Spleen (tissue), 11 donors: ENCODE data around the gene POLR2F. TPM values are rescaled to one million over a fixed set of nuclear protein-coding genes. Genes with fewer than 3 reads are reported as not detected.

Experiments
- DNase-seq: peaks from one replicate; pipeline ENCODE4 v3.0.0-alpha.2; 2020
- H3K27ac ChIP-seq, 8 donors: fragments of 200-600 bp; sonication (generic) in 7 of 8; 1 replicate in 4 of 8; 2 replicates in 4 of 8; pipeline versions ENCODE4 v1.5.0 to v1.8.0; 2016 to 2021; ENCODE audit warnings: inconsistent platforms in 4 of 8, mild to moderate bottlenecking in 4 of 8, moderate library complexity in 1 of 8
- H3K27me3 ChIP-seq, 7 donors: fragments of 200-600 bp; sonication (generic) in 6 of 7; replicated peaks in 1 of 7; 1 replicate in 4 of 7; 2 replicates in 3 of 7; pipeline versions ENCODE4 v1.5.0 to v1.8.0; 2016 to 2021; ENCODE audit warnings: inconsistent platforms in 3 of 7, mild to moderate bottlenecking in 1 of 7
- H3K36me3 ChIP-seq, 6 donors: fragments of 200-600 bp; sonication (generic) in 5 of 6; 1 replicate in 4 of 6; 2 replicates in 2 of 6; pipeline versions ENCODE4 v1.5.0 to v1.8.0; 2016 to 2021; ENCODE audit warnings: inconsistent platforms in 2 of 6
- H3K4me1 ChIP-seq, 6 donors: fragments of 200-600 bp; sonication (generic) in 5 of 6; 1 replicate in 3 of 6; 2 replicates in 3 of 6; pipeline versions ENCODE4 v1.5.0 to v1.8.0; 2016 to 2021; ENCODE audit warnings: inconsistent platforms in 3 of 6
- H3K4me3 ChIP-seq, 8 donors: fragments of 200-600 bp; sonication (generic) in 7 of 8; 1 replicate in 4 of 8; 2 replicates in 4 of 8; pipeline versions ENCODE4 v1.5.0 to v1.8.0; 2016 to 2021; ENCODE audit warnings: inconsistent platforms in 4 of 8, mild to moderate bottlenecking in 4 of 8, moderate library complexity in 2 of 8
- H3K9me3 ChIP-seq, 8 donors: fragments of 200-600 bp; sonication (generic) in 7 of 8; 1 replicate in 4 of 8; 2 replicates in 4 of 8; pipeline versions ENCODE4 v1.5.0 to v1.8.0; 2016 to 2021; ENCODE audit warnings: inconsistent platforms in 4 of 8
- POLR2A ChIP-seq, 3 donors: fragments of 450-650 bp; IDR thresholded peaks; one replicate each; pipeline ENCODE4 v1.5.1; 2017; ENCODE audit warnings: antibody characterized with exemption in 3 of 3, mild to moderate bottlenecking in 1 of 3
- POLR2AphosphoS5 ChIP-seq, 3 donors: sonication (generic); formaldehyde crosslinking; IDR thresholded peaks; one replicate each; pipeline ENCODE4 v1.5.1; 2017; ENCODE audit warnings: antibody characterized with exemption in 3 of 3
- WGBS, 5 donors: extraction: QIAGEN DNeasy Blood & Tissue Kit in 3 of 5; methylation state at CpG; one replicate each; pipeline versions ENCODE4 v1.1.5 to v1.1.7; 2013 to 2018; 5-methylcytosine and 5-hydroxymethylcytosine counted together
- intact Hi-C: fragments of 100-400 bp; cut with DNase I; formaldehyde crosslinking; loops from one replicate; pipeline ENCODE4 v1.15.0; 2023; ENCODE audit warnings: low total_unique reads
- polyA plus RNA-seq, 3 donors: library from polyadenylated mRNA; stranded (reverse); fragments of 200-250 nt; gene quantifications; one replicate each; pipeline ENCODE4 v1.2.1, GENCODE V29; 2013
- total RNA-seq, 7 donors: library from RNA; depleted of rRNA in 3 of 7; stranded (reverse); fragments of >200 nt in 3 of 7; fragmentation: NEBNext Ultra II Directional in 4 of 7; extraction: Animal tissue kit (Norgen Biotek cat#: 25700) in 4 of 7; gene quantifications; one replicate each; pipeline versions ENCODE4 v1.1.0 to v1.2.1, GENCODE V29; 2016 to 2021
- TF ChIP-seq, protein P1 (sequence below), 11 experiments: fragments of 200-600 bp in 7 of 11; fragments of 450-650 bp in 4 of 11; sonication (generic) in 4 of 11; IDR thresholded peaks in 8 of 11; conservative IDR thresholded peaks in 3 of 11; 1 replicate in 7 of 11; 2 replicates in 4 of 11; pipeline versions ENCODE4 v1.4.0 to v1.8.0; 2016 to 2021; ENCODE audit warnings: antibody characterized with exemption in 11 of 11, inconsistent platforms in 4 of 11, mild to moderate bottlenecking in 1 of 11
- donor health status: healthy with polysubstance abuse.
- donor health status: DM: no; HTN: no; CAD: no; lungs with moderate emphysema.
- donor health status: DM: no; HTN: no; CAD: no.
- donor health status: Bipolar disorder and iron deficiency.
- donor health status: healthy.
- donor health status: DM: no; HTN: no; CAD: no.
- donor health status: DM: yes; HTN: yes; CAD: no.

The POLR2F gene
- total and polyA plus RNA-seq, 10 donors = 28.0 to 111 (median 37.4) TPM

DNA sequence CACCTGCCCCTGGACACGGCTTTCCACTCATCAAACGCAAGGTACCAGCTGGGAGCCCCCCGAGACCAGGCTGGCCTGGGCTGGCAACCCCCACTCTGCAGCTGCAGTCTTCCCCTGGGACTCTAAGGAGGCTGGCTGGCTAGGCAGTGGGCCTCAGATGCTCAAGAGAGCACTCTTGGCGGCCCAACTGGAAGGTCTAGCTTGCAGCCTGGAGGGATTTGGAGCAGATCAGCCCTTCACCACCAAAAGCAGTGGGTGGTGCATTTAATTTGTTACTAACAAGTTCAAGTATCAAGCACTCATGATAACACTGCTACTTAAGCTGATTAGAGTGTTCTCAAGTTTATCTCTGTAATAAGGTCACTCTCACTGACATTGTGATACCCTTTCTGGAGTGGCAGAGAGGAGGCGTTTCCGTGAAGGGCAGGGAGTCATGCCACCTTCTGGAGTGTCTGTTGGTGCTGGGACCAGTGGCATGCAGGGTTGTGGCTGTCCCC lies 21.6 kb upstream of the POLR2F start:
- no peak for TF ChIP-seq POLR2A (IDR thresholded peaks at IDR 0.05)
- TF ChIP-seq, protein P1, sequence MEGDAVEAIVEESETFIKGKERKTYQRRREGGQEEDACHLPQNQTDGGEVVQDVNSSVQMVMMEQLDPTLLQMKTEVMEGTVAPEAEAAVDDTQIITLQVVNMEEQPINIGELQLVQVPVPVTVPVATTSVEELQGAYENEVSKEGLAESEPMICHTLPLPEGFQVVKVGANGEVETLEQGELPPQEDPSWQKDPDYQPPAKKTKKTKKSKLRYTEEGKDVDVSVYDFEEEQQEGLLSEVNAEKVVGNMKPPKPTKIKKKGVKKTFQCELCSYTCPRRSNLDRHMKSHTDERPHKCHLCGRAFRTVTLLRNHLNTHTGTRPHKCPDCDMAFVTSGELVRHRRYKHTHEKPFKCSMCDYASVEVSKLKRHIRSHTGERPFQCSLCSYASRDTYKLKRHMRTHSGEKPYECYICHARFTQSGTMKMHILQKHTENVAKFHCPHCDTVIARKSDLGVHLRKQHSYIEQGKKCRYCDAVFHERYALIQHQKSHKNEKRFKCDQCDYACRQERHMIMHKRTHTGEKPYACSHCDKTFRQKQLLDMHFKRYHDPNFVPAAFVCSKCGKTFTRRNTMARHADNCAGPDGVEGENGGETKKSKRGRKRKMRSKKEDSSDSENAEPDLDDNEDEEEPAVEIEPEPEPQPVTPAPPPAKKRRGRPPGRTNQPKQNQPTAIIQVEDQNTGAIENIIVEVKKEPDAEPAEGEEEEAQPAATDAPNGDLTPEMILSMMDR (IDR thresholded peaks at IDR 0.05 in 8 of 11, conservative IDR thresholded peaks at IDR 0.05 in 3 of 11) = no peak
- WGBS, 5 donors = 71 to 82% (median 79%) methylated on average over 5 to 6 of the region's 6 CpGs
- intact Hi-C loops = no loop called here
- Histone ChIP-seq H3K36me3 (peaks cover 0 to 74% (median 28%) of the 10 kb centered on the region in 6 donors), H3K27ac (no peak overlapping the region), H3K4me1 (peaks cover 8 to 48% (median 30%) of the 10 kb centered on the region in 6 donors), H3K27me3 (peaks cover 0 to 3% (median 0%) of the 10 kb centered on the region in 7 donors), H3K4me3 (no peak overlapping the region), H3K9me3 (no peaks in the 10 kb centered on the region)
- DNase-seq = no peak

DNA sequence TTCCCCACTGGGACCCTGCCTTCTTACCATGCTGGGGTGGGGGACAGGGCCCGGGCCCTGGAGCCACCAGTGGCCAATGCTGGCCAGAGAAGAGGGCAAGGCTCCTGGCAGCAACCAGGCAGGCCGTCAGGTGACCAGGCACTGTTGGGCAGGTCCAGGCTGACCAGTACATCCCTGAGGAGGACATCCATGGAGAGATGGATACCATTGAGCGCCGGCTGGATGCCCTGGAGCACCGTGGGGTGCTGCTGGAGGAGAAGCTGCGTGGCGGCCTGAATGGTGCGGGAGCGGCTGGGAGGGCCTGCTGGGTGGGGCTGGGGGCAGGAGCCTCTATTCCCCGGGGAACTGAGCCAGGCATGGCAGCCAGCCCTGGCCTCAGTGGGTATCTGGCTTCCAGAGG lies 21.1 kb upstream of the POLR2F start:
- H3K4me3 ChIP-seq = no peak overlapping the region
- peaks cover 0 to 2% (median 0%) of the 10 kb centered on the region in 7 donors for H3K27me3 ChIP-seq
- peak in 1 of 3 donors; percentile 24 for TF ChIP-seq POLR2AphosphoS5 (IDR thresholded peaks at IDR 0.05)
- no peak for TF ChIP-seq POLR2A (IDR thresholded peaks at IDR 0.05)
- H3K4me1 ChIP-seq = peaks cover 8 to 48% (median 30%) of the 10 kb centered on the region in 6 donors
- intact Hi-C loops = no loop called here
- DNase-seq = no peak
- WGBS, 5 donors = 93 to 95% (median 93%) methylated on average over 2 to 10 of the region's 10 CpGs
- peaks cover 0 to 74% (median 28%) of the 10 kb centered on the region in 6 donors for H3K36me3 ChIP-seq
- no peak overlapping the region for H3K27ac ChIP-seq
- no peaks in the 10 kb centered on the region for H3K9me3 ChIP-seq

DNA sequence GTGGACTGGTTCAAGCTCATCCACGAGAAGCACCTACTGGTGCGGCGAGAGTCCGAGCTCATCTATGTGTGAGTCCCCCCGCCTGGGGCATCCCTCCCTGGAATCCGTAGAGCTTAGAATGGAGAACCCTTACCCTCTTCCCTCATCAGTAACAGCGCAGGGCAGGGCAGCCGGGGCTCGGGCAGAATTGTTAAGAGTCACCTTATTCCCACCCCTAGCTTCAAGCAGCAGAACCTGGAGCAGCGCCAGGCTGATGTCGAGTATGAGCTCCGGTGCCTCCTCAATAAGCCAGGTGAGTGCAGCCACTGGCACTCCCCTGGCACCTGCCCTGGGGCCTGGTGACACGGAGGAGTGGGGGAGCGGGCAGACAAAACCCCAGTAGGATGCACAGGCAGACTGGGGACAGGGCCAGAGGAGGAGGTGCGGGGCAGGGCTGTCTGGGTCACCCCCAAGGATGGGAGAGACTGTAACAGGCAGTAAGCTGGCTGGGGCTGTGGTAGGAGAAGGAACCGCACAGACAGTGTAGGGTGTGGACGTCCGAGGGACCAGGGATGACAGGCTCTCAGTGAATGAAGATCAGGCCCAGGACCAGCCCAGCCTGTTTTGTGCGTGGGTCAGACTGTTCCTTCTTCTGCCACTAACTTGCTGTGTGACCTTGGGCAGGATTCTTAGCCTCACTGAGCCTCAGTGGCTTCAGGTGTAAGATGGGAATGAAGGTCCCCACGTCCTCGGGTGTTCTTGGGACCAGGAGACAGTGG lies 20.5 kb upstream of the POLR2F start:
- no peak for DNase-seq
- TF ChIP-seq POLR2A (IDR thresholded peaks at IDR 0.05) (no peak), POLR2AphosphoS5 (IDR thresholded peaks at IDR 0.05) (no peak)
- TF ChIP-seq, protein P1 (IDR thresholded peaks at IDR 0.05 in 8 of 11, conservative IDR thresholded peaks at IDR 0.05 in 3 of 11) = no peak
- Histone ChIP-seq H3K9me3 (no peaks in the 10 kb centered on the region), H3K4me1 (peaks cover 8 to 48% (median 30%) of the 10 kb centered on the region in 6 donors), H3K27me3 (no peaks in the 10 kb centered on the region), H3K4me3 (no peak overlapping the region), H3K27ac (peak overlapping the region in 6 of 8 donors; percentile 11 to 57 (median 46)), H3K36me3 (peaks cover 0 to 74% (median 28%) of the 10 kb centered on the region in 6 donors)
- WGBS, 5 donors = 85 to 91% (median 87%) methylated on average over 21 of the region's 21 CpGs
- intact Hi-C loops = no loop called here

DNA sequence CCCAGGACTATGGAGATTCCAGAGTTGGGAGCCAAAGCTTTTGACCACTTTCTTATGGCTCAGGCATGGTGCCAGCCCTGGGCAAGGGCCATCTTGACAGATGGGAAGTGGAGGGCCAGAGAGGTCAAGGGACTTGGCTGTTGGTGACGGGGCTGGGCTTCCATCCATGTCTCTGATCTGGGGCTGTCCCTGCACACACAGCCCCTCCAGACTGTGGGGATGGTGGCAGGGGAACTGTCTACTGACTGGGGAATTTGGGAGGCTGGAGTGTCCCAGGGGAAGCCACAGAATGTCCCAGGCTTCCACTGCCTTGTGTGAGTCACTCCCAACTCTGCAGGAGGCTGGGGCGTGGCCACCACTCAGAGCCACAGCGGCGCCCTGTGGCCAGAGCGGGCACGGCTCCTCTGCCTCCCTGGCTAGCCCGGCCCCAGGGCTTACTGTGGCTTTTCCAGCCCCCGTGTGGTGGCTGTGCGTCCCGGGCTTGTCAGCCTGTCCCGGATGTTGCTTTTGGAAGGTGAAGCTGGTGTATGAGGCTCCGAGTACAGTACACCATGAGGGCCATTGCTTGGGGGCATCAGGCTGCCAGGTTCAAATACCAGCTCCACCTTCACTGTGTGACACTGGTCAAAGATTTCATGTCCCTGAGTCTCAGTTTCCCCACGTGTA lies 19.7 kb upstream of the POLR2F start:
- Histone ChIP-seq H3K9me3 (no peaks in the 10 kb centered on the region), H3K36me3 (peaks cover 0 to 72% (median 23%) of the 10 kb centered on the region in 6 donors), H3K4me3 (no peak overlapping the region), H3K27ac (peak overlapping the region in 6 of 8 donors; percentile 11 to 57 (median 50)), H3K27me3 (no peaks in the 10 kb centered on the region), H3K4me1 (peaks cover 8 to 48% (median 30%) of the 10 kb centered on the region in 6 donors)
- DNase-seq = peak; percentile 95
- peak; percentile 73 to 82 (median 73) for TF ChIP-seq POLR2AphosphoS5 (IDR thresholded peaks at IDR 0.05)
- TF ChIP-seq, protein P1 (IDR thresholded peaks at IDR 0.05 in 8 of 11, conservative IDR thresholded peaks at IDR 0.05 in 3 of 11) = peak; percentile 78 to 99 (median 97)
- TF ChIP-seq POLR2A (IDR thresholded peaks at IDR 0.05) = no peak
- WGBS, 5 donors = 4 to 18% (median 10%) methylated on average over 7 to 13 of the region's 13 CpGs
- intact Hi-C loops = no loop called here
